SU-DHL-6 (cell line): ENCODE data around the gene NRSN2.

Experiments used
- EZH2phosphoT487 ChIP-seq: fragments of 200-600 bp; sonication (generic), shearing (Covaris generic); conservative IDR thresholded peaks from 2 replicates; pipeline ENCODE4 v1.6.1; 2018; ENCODE audit warnings: mild to moderate bottlenecking, antibody characterized with exemption, low read length, moderate library complexity, mixed read lengths
- TF ChIP-seq, protein P1 (sequence below): fragments of 200-600 bp; sonication (generic); IDR thresholded peaks from one replicate; pipeline ENCODE4 v1.5.1; 2017; ENCODE audit warnings: antibody characterized with exemption, mild to moderate bottlenecking, low read length, moderate library complexity; ENCODE audit not compliant: insufficient read depth, poor library complexity, severe bottlenecking

DNA sequence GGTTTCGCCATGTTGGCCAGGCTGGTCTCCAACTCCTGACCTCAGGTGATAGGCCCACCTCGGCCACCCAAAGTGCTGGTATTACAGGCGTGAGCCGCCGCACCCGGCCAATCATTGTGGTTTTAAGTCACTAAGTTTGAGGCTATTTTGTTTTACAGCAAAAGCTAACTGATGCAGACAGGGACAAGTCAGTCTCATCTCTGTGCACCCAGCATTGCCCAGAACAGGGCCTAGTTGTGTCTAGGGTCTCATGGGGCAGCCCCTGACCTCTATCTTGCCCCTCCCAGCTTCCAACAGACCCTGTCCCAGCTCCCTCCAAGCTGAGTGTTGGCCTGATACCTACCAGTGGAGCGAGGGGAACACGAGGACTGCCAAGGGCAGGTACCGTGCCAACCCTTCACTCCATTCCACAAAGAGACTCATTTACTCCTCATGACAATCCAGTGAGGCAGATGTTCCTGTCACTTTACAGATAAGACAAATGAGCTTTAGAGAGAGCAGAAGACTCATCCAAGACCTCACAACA lies 52.3 kb downstream of the NRSN2 start:
- TF ChIP-seq, protein P1, sequence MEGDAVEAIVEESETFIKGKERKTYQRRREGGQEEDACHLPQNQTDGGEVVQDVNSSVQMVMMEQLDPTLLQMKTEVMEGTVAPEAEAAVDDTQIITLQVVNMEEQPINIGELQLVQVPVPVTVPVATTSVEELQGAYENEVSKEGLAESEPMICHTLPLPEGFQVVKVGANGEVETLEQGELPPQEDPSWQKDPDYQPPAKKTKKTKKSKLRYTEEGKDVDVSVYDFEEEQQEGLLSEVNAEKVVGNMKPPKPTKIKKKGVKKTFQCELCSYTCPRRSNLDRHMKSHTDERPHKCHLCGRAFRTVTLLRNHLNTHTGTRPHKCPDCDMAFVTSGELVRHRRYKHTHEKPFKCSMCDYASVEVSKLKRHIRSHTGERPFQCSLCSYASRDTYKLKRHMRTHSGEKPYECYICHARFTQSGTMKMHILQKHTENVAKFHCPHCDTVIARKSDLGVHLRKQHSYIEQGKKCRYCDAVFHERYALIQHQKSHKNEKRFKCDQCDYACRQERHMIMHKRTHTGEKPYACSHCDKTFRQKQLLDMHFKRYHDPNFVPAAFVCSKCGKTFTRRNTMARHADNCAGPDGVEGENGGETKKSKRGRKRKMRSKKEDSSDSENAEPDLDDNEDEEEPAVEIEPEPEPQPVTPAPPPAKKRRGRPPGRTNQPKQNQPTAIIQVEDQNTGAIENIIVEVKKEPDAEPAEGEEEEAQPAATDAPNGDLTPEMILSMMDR, result no peak
- TF ChIP-seq EZH2phosphoT487, result no peak
